Activated CD8-positive, alpha-beta memory T cell treated with anti-CD3 and anti-CD28 coated beads, Interleukin-2, amount 50 U/mL, for 1 hour (primary cell): Measurements from ENCODE around the gene KCNMB1.
A peak's percentile ranks its signal among the peaks of the same experiment; 100 is the strongest.

Source experiments
- DNase-seq: peaks from one replicate; pipeline ENCODE4 v3.0.0-alpha.2; 2020; ENCODE audit errors: extremely low read depth

KCNMB1 gene

DNA sequence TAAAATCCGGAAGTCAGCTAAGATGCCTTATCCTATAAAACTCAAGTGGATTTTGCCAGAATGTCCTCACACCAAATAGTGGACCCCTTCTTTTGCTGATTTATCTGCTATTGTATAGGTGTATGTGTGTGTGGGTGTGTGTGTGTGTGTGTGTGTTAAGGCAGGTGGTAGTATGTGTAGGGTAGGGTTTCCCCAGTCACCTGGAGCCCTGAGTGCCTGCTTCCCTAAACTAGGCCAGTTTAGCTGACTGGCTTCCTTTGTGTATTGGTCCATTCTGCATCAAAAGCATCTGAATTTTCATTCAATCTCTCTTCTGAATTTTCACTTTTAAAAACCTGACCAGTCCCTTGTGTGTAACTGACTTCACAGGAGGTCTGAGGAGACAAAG is 49.4 kb downstream of the KCNMB1 start:
- DNase-seq = no peak

DNA sequence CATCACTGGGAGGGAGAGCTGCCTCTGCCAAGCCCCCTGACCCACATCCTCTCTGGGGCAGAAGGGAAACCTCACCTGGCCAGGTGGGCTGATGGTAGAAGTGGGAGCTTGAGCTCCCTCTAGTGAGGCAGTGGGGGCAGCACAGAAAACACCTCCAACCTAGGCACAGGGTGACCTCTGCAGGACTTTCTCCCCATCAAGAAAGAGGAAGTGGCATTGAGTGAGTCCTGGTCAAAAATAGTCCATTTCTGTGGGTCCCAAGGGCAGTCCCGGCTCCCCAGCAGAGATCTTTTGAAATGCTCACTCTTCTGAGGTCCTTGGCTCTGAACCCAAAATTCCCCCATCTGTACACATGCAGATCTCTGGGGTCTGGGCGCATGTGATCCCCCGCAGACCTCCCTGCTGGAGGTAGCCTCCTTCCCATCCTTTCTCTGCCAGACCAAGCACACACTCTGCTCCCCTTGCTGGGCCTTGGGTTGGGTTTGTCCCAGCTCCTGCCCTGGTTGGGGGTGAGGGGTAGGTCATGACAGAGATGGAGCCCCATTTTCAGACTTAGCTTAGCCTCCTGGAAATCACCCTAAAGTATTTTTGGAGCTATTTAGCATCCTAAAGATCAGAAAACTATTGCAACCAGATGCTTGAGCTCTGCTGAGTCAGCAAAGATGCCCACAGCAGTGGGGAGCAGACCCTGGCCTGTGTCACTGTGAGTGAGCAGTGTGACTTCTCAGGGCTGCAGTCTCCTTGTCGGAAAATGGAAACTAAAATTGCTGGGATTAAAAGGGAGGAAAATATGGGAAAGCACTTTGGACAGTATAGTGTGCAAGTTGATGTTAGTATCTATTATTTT is 50.0 kb downstream of the KCNMB1 start:
- DNase-seq = peak; percentile 35

DNA sequence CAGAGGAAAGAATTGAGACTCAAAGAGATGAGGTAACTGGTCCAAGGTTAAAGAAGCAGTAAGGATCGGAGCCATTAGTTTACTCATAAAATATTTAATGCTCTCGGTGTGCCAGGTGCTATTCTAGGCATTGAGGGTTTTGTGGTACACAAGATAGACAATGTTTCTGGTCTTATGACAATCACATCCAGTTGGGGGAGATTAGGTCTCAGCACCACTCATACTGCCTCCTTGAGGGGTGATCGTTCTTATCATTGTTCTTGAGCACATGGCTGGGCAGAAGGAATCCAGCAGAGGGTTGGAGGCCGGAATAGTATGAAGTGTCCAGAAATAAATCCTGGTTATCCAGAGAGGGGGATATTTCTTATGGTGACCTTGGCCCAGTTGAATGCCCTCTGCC is 50.9 kb downstream of the KCNMB1 start:
- no peak for DNase-seq

GRCh38 chr5:170337045-170337733 is 52.0 kb downstream of the KCNMB1 start:
- DNase-seq = no peak

DNA sequence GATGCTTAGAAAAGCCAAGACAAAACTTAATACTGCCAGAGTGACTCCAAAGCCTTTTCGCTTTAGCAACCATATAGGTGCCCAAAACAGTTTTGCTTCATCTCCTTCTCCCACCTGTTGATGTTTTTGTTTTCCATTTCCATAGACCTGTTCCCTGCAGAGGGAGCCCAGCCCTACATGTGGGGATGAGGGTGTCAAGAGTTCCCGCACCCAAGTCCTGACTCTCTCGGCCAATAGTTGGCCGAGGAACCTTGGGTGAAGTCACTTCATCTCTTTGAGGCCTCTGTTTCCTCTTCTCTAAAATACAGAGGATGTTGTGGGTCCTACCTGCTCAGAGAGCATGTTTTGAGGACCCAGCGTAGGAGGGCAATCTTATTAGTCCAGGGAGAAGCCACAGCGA is 53.1 kb downstream of the KCNMB1 start:
- no peak for DNase-seq

GRCh38 chr5:170334626-170335025 is 54.5 kb downstream of the KCNMB1 start:
- no peak for DNase-seq

- no peak for DNase-seq
These were observed 55.8 kb downstream of the KCNMB1 start for GRCh38 chr5:170333161-170333910.

DNA sequence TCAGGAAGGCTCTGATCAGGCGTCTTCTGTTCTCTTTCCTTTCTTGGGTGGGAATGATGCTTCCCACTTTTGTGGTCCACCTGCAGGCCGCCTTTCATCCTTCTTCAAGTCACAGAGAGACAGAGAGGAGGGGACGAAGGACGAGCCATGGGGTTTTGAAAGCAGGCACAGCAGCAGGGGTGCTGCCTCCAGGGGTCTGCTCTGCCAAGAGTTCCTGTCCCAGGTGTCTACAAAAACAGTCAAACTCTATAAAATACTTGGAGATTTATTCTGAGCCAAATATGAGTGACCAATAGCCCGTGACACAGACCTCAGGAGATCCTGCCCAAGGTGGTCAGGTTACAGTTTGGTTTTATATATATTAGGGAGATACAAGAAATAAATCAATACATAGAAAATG is 57.1 kb downstream of the KCNMB1 start:
- no peak for DNase-seq

- no peak for DNase-seq
These were observed 58.6 kb downstream of the KCNMB1 start for GRCh38 chr5:170330568-170331054.

DNA sequence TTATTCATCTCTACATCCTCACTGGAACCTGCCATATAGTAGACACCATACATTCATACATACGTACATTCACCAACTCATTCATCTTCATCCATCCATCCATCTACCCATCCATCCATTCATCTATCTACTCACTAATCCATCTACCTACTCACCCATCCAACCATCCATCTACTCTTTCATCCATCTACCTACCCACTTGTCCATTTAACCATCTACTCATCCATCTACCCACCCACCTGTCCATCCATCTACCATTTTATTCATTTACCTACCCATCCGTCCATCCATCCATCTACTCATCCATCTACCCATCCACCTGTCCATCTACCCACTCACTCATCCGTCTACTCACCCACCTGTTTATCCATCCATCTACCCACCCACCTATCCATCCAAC is 59.6 kb downstream of the KCNMB1 start:
- DNase-seq = no peak

DNA sequence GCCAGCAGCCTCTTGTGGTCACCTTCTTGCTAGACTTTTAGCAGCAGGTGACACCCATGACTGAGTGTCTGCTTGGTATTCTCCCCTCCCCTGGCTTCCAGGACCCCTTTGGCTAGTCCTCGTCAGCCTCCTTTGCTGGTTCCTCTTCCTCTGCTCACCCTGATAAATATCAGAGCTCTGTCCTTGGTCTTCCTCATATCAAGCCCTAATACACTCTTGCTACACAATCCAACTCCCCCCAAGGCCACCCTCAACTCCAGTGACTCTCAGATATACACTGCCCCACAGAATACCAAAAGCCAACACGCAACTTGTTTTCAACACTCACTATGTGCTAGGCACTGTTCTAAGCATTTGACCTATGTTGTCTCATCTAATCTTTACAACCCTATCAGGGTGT is 61.3 kb downstream of the KCNMB1 start:
- no peak for DNase-seq

GRCh38 chr5:170327168-170327567 is 62.0 kb downstream of the KCNMB1 start:
- no peak for DNase-seq
